HCT116 (cell line): ENCODE results near the gene PPP2R3C.

Source experiments
- ATF3 ChIP-seq: IDR thresholded peaks from 2 replicates; pipeline ENCODE4 v1.6.1; 2012
- CEBPB ChIP-seq: IDR thresholded peaks from 2 replicates; pipeline ENCODE4 v1.6.1; 2012; ENCODE audit warnings: low read depth
- CTCF ChIP-seq, 3 experiments: fragments of 200-600 bp in 1 of 3; sonication (generic) in 1 of 3; IDR thresholded peaks in 2 of 3; conservative IDR thresholded peaks in 1 of 3; 2 replicates each; pipeline ENCODE4 v1.5.1; 2012 to 2017; ENCODE audit warnings: low read depth in 2 of 3, low read length in 2 of 3, antibody characterized with exemption in 1 of 3, borderline replicate concordance in 1 of 3, control low read depth in 1 of 3, mild to moderate bottlenecking in 1 of 3, mixed read lengths in 1 of 3, mixed run types in 1 of 3, moderate library complexity in 1 of 3; ENCODE audit not compliant: insufficient read depth in 1 of 3
- EGR1 ChIP-seq: IDR thresholded peaks from 2 replicates; pipeline ENCODE4 v1.6.1; 2012; ENCODE audit warnings: low read depth
- ELF1 ChIP-seq: IDR thresholded peaks from 2 replicates; pipeline ENCODE4 v1.6.1; 2012; ENCODE audit warnings: low read depth, borderline replicate concordance
- EZH2 ChIP-seq: fragments of 200-600 bp; sonication (generic); IDR thresholded peaks from 2 replicates; pipeline ENCODE4 v1.6.1; 2017; ENCODE audit warnings: antibody characterized with exemption, mixed run types
- FOSL1 ChIP-seq: IDR thresholded peaks from 2 replicates; pipeline ENCODE4 v1.6.1; 2012; ENCODE audit warnings: low read depth
- JUND ChIP-seq: IDR thresholded peaks from 2 replicates; pipeline ENCODE4 v1.6.1; 2012
- MAX ChIP-seq: IDR thresholded peaks from 2 replicates; pipeline ENCODE4 v1.6.1; 2012
- POLR2A ChIP-seq: IDR thresholded peaks from 2 replicates; pipeline ENCODE4 v1.7.0; 2011; ENCODE audit warnings: borderline replicate concordance; ENCODE audit not compliant: insufficient read depth, insufficient read length; ENCODE audit errors: extremely low read depth
- REST ChIP-seq: IDR thresholded peaks from 2 replicates; pipeline ENCODE4 v1.6.1; 2012; ENCODE audit warnings: low read depth
- SIN3A ChIP-seq: IDR thresholded peaks from 2 replicates; pipeline ENCODE4 v1.6.1; 2012; ENCODE audit warnings: low read depth
- SP1 ChIP-seq: IDR thresholded peaks from 2 replicates; pipeline ENCODE4 v1.6.1; 2012; ENCODE audit warnings: low read depth
- YY1 ChIP-seq: IDR thresholded peaks from 2 replicates; pipeline ENCODE4 v1.6.1; 2011; ENCODE audit warnings: low read length, low read depth, moderate library complexity, mild to moderate bottlenecking; ENCODE audit not compliant: insufficient replicate concordance; ENCODE audit errors: extremely low read depth

GRCh38 chr14:35085441-35085840 is 36.3 kb downstream of the PPP2R3C start:
- no peak for TF ChIP-seq CTCF (IDR thresholded peaks at IDR 0.05 in 2 of 3, conservative IDR thresholded peaks at IDR 0.05 in 1 of 3; ENCODE audit: borderline replicate concordance in 1 of 3, insufficient read depth in 1 of 3, low read depth in 2 of 3, low read length in 2 of 3)
- no peak for TF ChIP-seq POLR2A
- no peak for TF ChIP-seq SIN3A
- no peak for TF ChIP-seq CEBPB
- no peak for TF ChIP-seq YY1
- no peak for TF ChIP-seq ATF3
- no peak for TF ChIP-seq ELF1
- no peak for TF ChIP-seq EZH2
- no peak for TF ChIP-seq MAX
- no peak for TF ChIP-seq SP1
- no peak for TF ChIP-seq REST
- TF ChIP-seq JUND, result no peak
- TF ChIP-seq EGR1, result no peak
- no peak for TF ChIP-seq FOSL1
